Placental pericyte (primary cell): ENCODE measurements around the gene DISP3. TPM values are rescaled to one million over a fixed set of nuclear protein-coding genes. Genes with fewer than 3 reads are reported as not detected.

ENCODE experiments used
- total RNA-seq: library from RNA; depleted of rRNA; stranded (reverse); fragments of >200 nt; gene quantifications from 2 replicates; pipeline ENCODE4 v1.2.3, GENCODE V29; 2012

The DISP3 gene
- total RNA-seq = under 0.01 TPM in 1 of 2 replicates, not detected in the other

GRCh38 chr1:11478571-11479374 lies at the start of gene DISP3:
Gene DISP3, plus strand, starts transcription at chr1:11479155. Its CDS starts 21,838 bp downstream, at chr1:11500993.

Other genes starting within 250 kb of the DISP3 start
- gene MTOR, start 216.6 kb upstream of the DISP3 start, total RNA-seq = 44.2 and 72.6 TPM in 2 replicates
- gene UBIAD1, start 206.0 kb upstream of the DISP3 start, total RNA-seq = 10.7 and 13.5 TPM in 2 replicates
- 1.4 and 2.4 TPM in 2 replicates for gene FBXO2, start 175.3 kb downstream of the DISP3 start, total RNA-seq
- 9.2 and 11.4 TPM in 2 replicates for gene FBXO44, start 175.7 kb downstream of the DISP3 start, total RNA-seq
- 2.3 and 8.1 TPM in 2 replicates for gene FBXO6, start 185.0 kb downstream of the DISP3 start, total RNA-seq
- 33.0 and 46.1 TPM in 2 replicates for gene MAD2L2, start 202.0 kb downstream of the DISP3 start, total RNA-seq
- under 0.01 TPM in 1 of 2 replicates, not detected in the other for gene DRAXIN, start 212.6 kb downstream of the DISP3 start, total RNA-seq